ENCODE results near the gene PER1. TPM values are rescaled to one million over a fixed set of nuclear protein-coding genes. Genes with fewer than 3 reads are reported as not detected.
"Not testable (repeated sequence)": the region's sequence is repeated elsewhere in the genome, so short reads cannot be mapped to it uniquely, and the experiment has no call there.

Gene PER1
- total RNA-seq, 1 experiment from 2014 or later: 10.6 TPM

DNA sequence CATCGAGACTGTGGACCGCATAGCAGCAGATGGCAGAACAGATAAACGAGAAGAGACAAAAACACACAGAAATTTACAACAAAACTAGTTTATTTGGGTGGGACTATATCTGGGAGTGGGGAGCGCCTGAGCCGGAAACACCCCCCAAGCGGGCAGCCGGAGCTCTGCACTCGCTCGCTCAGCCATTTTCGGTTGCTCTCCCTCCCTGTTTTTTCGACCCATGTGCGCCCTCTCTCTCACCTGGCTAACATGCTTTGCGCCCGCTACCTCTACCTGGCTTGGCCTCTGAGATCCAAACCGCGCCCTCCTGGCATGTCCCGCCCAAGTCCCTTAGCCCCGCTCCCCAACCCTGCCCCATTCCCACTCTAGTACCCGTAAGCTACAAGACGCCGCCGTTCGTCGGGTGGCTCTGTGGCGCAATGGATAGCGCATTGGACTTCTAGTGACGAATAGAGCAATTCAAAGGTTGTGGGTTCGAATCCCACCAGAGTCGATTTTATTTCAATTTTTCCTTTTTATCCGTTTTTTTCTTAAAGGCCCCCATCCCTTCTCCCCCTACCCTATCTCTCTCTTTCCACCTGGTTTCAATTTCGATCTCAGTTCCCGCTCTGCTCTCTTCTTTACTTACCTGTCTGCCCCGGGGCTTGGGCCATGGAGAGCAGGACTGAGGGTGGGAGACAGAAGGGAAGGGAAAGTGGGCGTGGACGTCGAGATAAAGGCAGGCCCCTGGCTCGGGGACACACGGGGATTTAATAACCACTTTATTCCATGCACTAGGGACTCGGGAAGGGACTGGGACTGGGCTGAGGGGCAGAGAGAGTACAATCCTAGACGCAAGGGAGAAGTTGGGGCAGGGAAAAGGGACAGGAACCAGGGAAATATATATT lies 31.4 kb downstream of the PER1 start:
- DNase-seq (ENCODE audit: low read depth): peak; percentile 82

DNA sequence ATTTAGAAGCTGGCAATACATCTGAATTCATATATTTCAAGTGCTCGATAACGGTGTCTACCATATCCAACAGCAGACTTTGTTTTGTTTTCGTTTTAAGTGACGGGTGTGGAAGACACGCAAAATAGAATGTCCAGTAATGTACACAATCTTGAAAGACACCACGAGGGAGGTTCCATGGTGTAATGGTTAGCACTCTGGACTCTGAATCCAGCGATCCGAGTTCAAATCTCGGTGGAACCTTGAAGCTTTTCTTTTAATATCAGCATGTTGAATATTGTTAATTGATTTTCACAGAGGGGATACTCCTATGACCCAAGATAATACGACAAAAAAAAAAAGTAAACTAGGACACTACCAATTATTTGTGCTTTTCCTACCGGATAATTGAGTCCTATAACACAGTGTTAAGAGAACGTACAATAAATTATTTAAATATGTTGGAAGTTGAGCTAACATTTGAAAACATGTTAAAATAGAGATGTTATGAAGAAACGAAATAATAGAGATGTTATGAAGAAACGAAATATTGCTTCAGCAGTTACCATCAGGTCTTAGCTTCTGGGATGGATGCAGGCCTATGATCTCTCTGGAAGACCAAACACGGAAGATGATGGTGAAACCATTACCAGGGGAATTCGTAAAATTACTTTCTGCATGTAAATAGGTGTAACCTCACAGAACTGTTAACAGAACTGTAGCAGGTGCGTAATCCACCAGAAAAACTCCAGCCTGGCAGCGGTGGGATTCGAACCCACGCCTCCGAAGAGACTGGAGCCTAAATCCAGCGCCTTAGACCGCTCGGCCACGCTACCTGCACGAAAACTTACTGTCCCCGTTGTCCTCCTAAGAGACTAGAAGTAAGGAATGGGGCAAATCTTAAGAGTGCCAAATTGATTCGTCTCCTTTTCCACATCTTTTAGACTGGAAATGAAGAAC lies 32.4 kb downstream of the PER1 start:
- peak; percentile 92 for DNase-seq (ENCODE audit: low read depth)

DNA sequence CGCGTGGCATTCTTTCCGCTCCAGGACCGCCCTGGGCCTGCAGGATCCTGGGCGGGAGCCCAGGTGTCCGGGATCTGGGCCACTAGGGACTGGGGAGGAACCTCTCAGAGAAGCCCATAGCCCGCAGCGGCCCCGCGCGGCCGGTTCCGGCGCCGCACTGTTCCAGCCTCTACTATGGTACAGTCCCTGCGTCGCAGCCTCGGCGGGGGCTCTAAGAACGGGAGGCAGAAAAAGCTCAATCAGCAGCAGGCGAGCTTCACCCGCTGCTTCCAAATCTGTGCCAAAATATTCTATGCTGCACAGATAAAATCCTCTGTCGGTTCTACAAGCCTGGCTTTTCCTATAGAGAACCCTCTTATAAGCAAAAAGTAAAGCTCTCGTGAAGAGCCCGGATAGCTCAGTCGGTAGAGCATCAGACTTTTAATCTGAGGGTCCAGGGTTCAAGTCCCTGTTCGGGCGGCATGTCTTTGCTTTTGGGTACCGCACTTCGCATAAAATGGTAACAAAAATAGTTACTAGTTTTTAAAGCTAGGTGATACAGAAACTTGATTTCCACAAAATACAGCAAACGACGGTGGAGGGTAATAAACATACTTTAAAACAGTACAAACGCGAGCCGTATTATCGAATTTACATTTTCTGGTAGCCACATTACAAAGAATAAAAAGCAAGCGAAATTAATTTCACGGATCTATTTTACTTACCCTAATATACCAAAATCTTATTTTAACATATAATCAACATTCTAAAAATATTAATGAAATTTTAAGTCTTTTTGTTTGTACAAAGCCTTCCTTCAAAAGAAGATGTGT lies 33.2 kb downstream of the PER1 start:
- peak; percentile 80 for DNase-seq (ENCODE audit: low read depth)

DNA sequence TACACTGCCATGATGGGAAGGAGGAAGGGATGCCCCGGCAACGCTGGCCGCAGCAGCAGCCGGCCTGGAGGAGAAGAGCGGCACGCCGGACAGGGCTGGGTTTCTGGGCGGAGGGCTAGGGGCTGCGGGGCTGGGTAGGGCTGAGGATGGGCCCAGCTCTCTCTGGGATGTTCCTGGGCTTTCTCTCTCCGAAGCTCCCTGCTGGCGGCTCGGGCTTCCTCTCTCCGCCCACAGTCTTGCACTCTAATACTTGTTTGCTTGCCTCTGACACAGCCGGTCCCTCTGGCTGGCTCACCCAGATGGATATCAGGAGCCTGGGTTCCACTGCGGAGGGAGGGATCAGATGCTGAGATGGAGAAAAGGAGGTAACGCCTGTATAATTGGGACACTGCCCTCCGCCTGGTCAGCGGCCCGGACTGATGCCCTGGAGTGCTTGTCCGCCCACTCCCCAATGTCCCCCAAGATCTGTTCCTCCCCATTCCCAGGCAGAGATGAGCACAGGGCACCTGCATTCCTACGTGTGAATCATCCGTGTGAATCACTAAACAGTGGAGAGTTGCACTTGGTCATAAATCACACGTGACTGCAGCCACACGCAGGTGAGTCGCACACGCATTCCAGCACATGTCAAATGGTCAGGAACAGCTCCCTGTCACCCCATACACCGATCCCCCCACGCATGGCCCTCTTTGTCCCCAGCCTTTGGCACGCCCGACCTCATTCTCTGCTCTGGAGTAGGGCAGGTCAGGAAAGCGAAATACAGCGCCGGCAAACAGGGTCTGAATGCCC lies 34.0 kb downstream of the PER1 start, which contains the start of gene ALOXE3:
Gene ALOXE3, minus strand, starts transcription at position 535 of the 789 bp plus-strand sequence. Its CDS starts 524 bp downstream, at position 11.
- DNase-seq (ENCODE audit: low read depth): peak; percentile 83

DNA sequence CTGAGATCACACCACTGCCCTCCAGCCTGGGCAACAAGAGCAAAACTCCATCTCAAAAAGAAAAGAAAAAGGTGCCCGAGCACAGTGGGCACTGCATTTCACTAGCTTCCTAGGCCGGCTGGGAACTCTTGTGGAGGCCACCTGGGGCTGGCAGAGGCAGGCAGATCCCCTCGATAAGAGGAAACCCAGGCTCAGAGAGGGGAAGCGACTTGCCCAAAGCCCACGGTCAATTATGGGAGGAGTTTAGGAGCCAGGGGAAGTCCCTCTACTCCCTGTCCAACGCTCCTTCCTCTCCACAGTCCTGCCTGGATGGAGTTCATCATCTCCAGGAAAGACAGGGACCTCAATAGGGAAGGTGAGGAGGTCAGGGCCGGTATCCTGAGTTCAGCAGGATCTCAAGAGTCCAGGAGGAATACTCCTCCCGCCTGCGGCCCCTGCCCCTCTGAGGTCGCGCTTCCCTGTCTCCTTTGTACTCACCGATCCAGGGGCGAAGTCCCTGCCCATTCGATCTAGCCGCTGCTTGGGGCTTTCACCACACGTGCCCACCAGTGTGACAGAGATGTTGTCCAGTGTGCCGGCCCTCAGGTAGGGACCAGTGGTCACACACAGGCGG lies 34.7 kb downstream of the PER1 start:
- DNase-seq (ENCODE audit: low read depth): no peak

- DNase-seq (ENCODE audit: low read depth): no peak
Measured at GRCh38 chr17:8116776-8117175, 35.4 kb downstream of the PER1 start.

DNA sequence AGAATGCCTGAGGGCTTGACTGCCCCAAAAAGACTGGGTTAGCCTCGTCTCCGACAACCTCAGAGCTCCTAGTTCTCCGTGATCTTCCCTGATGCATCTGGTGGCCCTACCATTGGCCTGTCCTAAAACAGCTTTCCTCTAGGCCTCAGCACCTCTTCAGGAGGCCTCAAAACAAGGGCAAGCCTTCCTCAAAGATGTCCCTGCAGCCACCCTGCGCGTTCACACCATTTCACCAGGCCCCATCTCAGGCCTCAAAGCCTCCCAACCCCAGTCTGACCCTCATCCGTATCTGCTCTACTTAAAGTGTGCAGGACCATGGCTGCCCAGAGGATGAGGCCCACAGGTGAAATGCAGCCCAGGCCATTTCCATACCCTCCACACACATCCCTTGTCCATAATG lies 41.3 kb downstream of the PER1 start:
- DNase-seq (ENCODE audit: low read depth): no peak

DNA sequence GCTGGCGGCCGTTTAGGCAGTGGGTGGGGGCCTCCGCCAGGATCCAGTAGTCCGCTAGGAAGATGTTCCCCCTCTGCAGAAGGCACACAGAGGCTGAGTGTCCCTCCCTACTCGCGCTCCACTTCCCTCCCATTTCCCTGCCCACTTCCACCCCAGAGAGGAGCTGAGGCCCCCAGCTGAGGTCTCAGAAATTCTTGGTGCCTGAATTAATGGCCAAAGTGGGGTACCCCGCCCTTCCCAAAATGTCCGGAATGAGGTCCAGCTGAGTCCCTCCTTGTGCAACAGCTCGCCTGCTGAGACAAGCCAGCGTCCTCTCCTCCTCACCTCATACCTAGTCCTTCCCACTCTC lies 41.8 kb downstream of the PER1 start:
- no peak for DNase-seq (ENCODE audit: low read depth)

DNA sequence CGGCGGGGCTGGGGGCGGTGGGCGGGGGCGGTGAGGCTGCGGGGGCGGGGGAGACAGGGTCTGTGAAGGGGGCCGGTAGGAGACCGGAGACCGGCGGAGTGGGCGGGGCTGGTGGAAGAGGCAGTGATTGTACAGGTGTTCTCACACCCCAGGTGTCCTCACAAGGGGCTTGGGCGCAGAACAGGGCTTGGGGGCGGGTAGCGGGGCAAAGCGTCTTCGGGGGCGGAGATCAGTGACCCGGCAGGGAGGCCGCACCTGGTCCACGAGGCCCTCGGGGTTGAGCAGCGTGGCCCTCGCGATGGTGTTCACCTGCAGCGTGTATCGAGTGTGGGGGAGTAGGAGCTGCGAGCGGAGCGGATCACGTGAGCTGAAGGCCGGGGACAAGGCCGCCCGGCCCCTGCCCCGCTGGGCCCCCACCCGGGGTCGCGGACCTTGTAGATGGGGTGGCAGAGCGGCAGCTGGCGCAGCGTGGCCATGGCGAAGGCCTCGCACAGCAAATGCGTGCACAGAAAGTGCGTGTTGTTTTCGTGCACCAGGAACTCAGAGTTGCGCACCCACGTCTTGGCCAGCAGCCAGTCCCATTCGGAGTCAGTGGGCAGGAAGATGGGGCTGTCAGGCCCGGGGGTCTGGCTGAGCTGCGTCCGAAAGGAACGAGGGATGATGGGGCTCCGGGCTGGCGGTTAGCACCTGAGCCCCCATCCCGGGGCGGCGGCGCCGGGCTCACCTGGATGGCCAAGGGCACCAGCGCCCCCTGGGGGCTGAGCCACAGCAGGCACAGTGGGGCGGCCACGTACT lies 42.3 kb downstream of the PER1 start:
- DNase-seq (ENCODE audit: low read depth): peak; percentile 19

GRCh38 chr17:8108972-8109660 lies 43.1 kb downstream of the PER1 start:
- no peak for DNase-seq (ENCODE audit: low read depth)

GRCh38 chr17:8106980-8107379 lies 45.2 kb downstream of the PER1 start:
- DNase-seq (ENCODE audit: low read depth): not testable (repeated sequence)

GRCh38 chr17:8105957-8106398 lies 46.2 kb downstream of the PER1 start:
- no peak for DNase-seq (ENCODE audit: low read depth)

GRCh38 chr17:8104911-8105310 lies 47.3 kb downstream of the PER1 start:
- DNase-seq (ENCODE audit: low read depth): no peak

- DNase-seq (ENCODE audit: low read depth): peak; percentile 59
Measured at GRCh38 chr17:8103549-8103948, 48.7 kb downstream of the PER1 start.

DNA sequence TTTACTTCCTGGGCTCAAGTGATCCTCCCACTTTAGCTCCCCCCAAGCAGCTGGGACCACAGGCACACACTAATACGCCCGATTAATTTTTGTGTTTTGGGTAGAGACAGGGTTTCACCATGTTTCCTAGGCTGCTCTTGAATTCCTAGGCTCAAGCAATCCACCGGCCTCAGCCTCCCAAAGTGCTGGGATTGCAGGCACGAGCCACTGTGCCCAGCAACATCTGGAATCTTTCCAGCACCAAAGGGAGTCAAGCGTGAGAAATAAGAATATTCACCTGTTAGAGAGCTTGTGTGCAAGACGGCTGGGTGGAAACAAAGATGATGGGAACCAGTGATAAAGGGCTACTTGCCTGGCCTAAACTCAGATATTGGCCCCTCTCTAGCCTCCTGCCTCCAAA lies 50.5 kb downstream of the PER1 start:
- DNase-seq (ENCODE audit: low read depth): no peak

DNA sequence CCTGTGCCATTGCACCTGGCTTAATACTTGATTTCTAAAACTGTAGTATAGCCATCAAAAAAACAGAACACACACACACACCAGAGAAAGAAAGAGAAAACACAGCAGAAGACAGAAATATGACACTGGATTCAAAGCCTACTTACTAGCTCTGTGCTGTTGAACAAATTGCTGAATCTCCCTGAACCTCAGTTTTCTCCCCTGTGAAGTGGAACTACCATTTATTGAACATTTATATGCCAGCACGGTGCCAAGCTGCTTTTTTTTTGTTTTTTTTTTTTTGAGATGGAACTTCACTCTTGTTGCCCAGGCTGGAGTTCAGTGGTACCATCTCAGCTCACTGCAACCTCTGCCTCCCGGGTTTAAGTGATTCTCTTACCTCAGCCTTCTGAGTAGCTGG lies 51.4 kb downstream of the PER1 start:
- no peak for DNase-seq (ENCODE audit: low read depth)

DNA sequence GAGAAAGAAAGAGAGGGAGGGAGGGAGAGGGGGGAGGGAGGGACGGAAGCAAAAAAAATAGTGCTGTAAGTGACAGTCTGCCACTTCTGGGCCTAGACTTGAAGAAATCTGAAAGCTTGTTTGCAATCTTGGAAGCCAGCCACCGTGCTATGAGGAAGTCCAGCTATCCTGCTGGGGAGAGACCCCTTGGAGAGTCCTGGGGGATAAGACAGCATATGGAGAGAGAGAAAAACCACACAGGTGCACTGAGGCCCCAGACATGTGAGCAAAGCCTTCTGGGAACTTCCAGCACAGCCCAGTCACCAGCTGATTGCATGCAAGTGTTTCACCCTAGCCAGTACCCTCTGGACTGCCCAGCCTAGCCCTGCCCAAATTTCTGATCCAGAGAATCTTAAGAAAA lies 52.1 kb downstream of the PER1 start:
- DNase-seq (ENCODE audit: low read depth): no peak

DNA sequence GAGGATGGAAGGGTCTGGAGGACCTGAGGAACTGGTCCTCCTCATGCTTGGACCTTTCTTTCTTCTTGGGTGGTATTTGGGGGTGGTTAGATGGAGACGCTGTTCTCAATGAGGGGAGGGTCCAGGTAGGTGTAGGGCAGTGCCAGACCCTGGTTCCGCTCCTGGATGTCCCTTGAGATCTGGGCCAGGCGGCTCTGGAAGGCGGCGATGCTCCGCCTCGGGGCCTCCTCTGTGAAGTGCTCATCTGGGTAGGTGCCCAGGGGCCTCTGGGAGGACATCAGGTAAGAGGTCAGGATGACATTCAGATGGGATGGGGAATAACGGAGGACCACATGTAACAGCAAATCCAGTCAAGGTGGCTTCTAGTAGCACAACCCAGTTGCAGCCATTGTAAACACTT lies 55.7 kb downstream of the PER1 start:
- DNase-seq (ENCODE audit: low read depth): no peak

- no peak for DNase-seq (ENCODE audit: low read depth)
Measured at GRCh38 chr17:8095361-8095760, 56.8 kb downstream of the PER1 start.
